Loucy (cell line): Measurements from ENCODE around the gene GLI1.
"Not testable (repeated sequence)": the region's sequence is repeated elsewhere in the genome, so short reads cannot be mapped to it uniquely, and the experiment has no call there.

Experiments used
- H2AFZ ChIP-seq: fragments of 200-600 bp; sonication (generic); 2 replicates; pipeline ENCODE4 v1.6.0; 2016; ENCODE audit warnings: antibody characterized with exemption, mild to moderate bottlenecking, low read length, moderate library complexity
- H3F3A ChIP-seq: fragments of 200-600 bp; 2 replicates; pipeline ENCODE4 v1.6.0; 2016; ENCODE audit warnings: antibody characterized with exemption, low read depth, mild to moderate bottlenecking
- H3K27me3 ChIP-seq: fragments of 200-600 bp; sonication (generic); 2 replicates; pipeline ENCODE4 v1.6.1; 2014; ENCODE audit warnings: low read length, mild to moderate bottlenecking; ENCODE audit not compliant: insufficient read depth, poor library complexity, severe bottlenecking
- H3K36me3 ChIP-seq: fragments of 200-600 bp; sonication (generic); 2 replicates; pipeline ENCODE4 v1.6.1; 2016; ENCODE audit warnings: low read length; ENCODE audit not compliant: insufficient read depth
- H3K4me1 ChIP-seq: fragments of 200-600 bp; sonication (generic); 2 replicates; pipeline ENCODE4 v1.5.1; 2014; ENCODE audit warnings: low read length, mild to moderate bottlenecking; ENCODE audit not compliant: insufficient read depth, poor library complexity, severe bottlenecking
- H3K4me2 ChIP-seq: fragments of 200-600 bp; sonication (generic); 2 replicates; pipeline ENCODE4 v1.6.0; 2014; ENCODE audit warnings: antibody characterized with exemption, low read length, low read depth, mild to moderate bottlenecking; ENCODE audit not compliant: poor library complexity, severe bottlenecking
- H3K4me3 ChIP-seq: fragments of 200-600 bp; sonication (generic); 2 replicates; pipeline ENCODE4 v1.5.1; 2014; ENCODE audit warnings: low read length, mild to moderate bottlenecking, mixed read lengths; ENCODE audit not compliant: poor library complexity, severe bottlenecking
- H3K79me2 ChIP-seq: fragments of 200-600 bp; sonication (generic); 2 replicates; pipeline ENCODE4 v1.6.1; 2014; ENCODE audit warnings: low read length; ENCODE audit not compliant: insufficient read depth
- H3K9ac ChIP-seq: fragments of 200-600 bp; sonication (generic); 2 replicates; pipeline ENCODE4 v1.6.0; 2014; ENCODE audit warnings: mild to moderate bottlenecking, low read depth, low read length, moderate library complexity; ENCODE audit not compliant: poor library complexity, severe bottlenecking
- H3K9me2 ChIP-seq: fragments of 200-600 bp; sonication (generic); replicated peaks from 2 replicates; pipeline ENCODE4 v1.6.1; 2016; ENCODE audit warnings: low read depth, low read length, mixed read lengths
- H3K9me3 ChIP-seq: fragments of 200-600 bp; sonication (generic); 2 replicates; pipeline ENCODE4 v1.6.1; 2014; ENCODE audit warnings: mild to moderate bottlenecking, antibody characterized with exemption, low read length, low read depth; ENCODE audit not compliant: insufficient read depth
- H4K20me1 ChIP-seq: fragments of 200-600 bp; sonication (generic); 2 replicates; pipeline ENCODE4 v1.6.0; 2014; ENCODE audit warnings: antibody characterized with exemption, low read length, mild to moderate bottlenecking; ENCODE audit not compliant: insufficient read depth, poor library complexity, severe bottlenecking
- EZH2phosphoT487 ChIP-seq: fragments of 200-600 bp; IDR thresholded peaks from 2 replicates; pipeline ENCODE4 v1.6.1; 2018; ENCODE audit warnings: antibody characterized with exemption, mild to moderate bottlenecking, moderate library complexity, borderline replicate concordance
- TF ChIP-seq, protein P1 (sequence below): fragments of 200-600 bp; sonication (generic); conservative IDR thresholded peaks from 2 replicates; pipeline ENCODE4 v1.5.1; 2014; ENCODE audit warnings: mild to moderate bottlenecking, antibody characterized with exemption, low read length

Gene GLI1

DNA sequence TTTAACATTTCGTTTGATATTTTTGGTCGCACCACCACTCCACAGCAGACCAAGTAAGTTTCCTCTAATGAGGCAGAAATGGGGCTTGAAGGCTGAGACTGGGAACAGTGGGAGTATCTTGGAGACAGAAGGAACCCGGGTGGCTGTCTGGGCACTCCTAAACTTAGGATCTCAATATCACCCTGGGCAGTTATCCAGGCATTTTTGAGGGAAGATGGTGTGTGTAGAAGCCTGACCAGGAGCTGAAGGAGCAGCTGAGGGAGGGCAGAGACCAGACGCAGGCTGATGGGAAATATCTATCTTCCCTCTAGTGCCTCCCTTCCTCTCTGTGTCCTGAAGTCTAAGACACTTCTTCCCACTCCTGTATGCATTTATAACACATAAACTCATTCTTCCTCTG, 39.0 kb downstream of the GLI1 start:
- H3K9ac ChIP-seq = no peak overlapping the region
- peaks cover 4% of the 10 kb centered on the region for H4K20me1 ChIP-seq
- H3K36me3 ChIP-seq = peaks cover 52% of the 10 kb centered on the region; the same call in 1 of the 2 replicates
- no peak overlapping the region for H2AFZ ChIP-seq
- no peaks in the 10 kb centered on the region for H3K9me2 ChIP-seq
- no peaks in the 10 kb centered on the region for H3K79me2 ChIP-seq
- H3K9me3 ChIP-seq = no peaks in the 10 kb centered on the region
- TF ChIP-seq, protein P1, sequence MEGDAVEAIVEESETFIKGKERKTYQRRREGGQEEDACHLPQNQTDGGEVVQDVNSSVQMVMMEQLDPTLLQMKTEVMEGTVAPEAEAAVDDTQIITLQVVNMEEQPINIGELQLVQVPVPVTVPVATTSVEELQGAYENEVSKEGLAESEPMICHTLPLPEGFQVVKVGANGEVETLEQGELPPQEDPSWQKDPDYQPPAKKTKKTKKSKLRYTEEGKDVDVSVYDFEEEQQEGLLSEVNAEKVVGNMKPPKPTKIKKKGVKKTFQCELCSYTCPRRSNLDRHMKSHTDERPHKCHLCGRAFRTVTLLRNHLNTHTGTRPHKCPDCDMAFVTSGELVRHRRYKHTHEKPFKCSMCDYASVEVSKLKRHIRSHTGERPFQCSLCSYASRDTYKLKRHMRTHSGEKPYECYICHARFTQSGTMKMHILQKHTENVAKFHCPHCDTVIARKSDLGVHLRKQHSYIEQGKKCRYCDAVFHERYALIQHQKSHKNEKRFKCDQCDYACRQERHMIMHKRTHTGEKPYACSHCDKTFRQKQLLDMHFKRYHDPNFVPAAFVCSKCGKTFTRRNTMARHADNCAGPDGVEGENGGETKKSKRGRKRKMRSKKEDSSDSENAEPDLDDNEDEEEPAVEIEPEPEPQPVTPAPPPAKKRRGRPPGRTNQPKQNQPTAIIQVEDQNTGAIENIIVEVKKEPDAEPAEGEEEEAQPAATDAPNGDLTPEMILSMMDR = no peak
- no peak for TF ChIP-seq EZH2phosphoT487
- no peaks in the 10 kb centered on the region for H3K27me3 ChIP-seq
- H3K4me2 ChIP-seq = no peak overlapping the region
- no peaks in the 10 kb centered on the region for H3F3A ChIP-seq
- H3K4me1 ChIP-seq = no peaks in the 10 kb centered on the region
- no peak overlapping the region for H3K4me3 ChIP-seq

DNA sequence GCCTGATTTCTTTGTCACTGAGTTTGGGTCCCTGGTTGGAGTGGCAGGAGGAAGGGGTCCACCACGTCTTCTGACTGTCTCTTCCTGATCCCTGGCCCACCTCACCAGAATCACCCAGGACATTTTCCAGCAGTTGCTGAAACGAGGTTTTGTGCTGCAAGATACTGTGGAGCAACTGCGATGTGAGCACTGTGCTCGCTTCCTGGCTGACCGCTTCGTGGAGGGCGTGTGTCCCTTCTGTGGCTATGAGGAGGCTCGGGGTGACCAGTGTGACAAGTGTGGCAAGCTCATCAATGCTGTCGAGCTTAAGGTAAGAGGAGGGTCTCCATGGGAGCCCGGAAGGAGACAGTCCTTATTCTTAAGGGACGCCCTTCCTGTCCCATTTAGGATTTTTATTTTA, 40.6 kb downstream of the GLI1 start:
- no peaks in the 10 kb centered on the region for H3K4me1 ChIP-seq
- H3K79me2 ChIP-seq = no peaks in the 10 kb centered on the region
- peaks cover 4% of the 10 kb centered on the region for H4K20me1 ChIP-seq
- no peaks in the 10 kb centered on the region for H3F3A ChIP-seq
- H3K4me2 ChIP-seq = no peak overlapping the region
- H2AFZ ChIP-seq = no peak overlapping the region
- H3K27me3 ChIP-seq = no peaks in the 10 kb centered on the region
- no peak for TF ChIP-seq EZH2phosphoT487
- TF ChIP-seq, protein P1 = no peak
- H3K9ac ChIP-seq = no peak overlapping the region
- no peaks in the 10 kb centered on the region for H3K9me3 ChIP-seq
- no peak overlapping the region for H3K4me3 ChIP-seq
- no peaks in the 10 kb centered on the region for H3K9me2 ChIP-seq
- peaks cover 67% of the 10 kb centered on the region; the same call in 1 of the 2 replicates for H3K36me3 ChIP-seq

DNA sequence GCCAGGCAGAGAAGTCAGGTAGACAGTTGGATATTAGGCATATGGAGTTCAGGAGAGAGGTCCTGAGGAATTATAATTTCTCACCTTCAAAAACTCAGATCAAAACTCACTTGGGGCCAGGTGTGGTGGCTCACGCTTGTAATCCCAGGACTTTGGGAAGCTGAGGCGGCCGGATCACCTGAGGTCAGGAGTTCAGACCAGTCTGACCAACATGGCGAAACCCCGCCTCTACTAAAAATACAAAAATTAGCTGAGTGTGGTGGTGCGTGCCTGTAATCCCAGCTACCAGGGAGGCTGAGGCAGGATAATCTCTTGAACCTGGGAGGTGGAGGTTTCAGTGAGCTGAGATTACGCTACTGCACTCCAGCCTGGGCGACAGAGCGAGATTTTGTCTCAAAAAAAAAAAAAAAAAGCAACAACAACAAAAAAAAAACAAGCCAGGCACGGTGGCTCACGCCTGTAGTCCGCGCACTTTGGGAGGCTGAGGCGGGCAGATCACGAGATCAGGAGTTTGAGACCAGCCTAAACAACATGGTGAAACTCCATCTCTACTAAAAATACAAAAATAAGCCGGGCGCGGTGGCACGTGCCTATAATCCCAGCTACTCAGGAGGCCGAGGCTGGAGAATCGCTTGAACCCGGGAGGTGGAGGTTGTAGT, 42.9 kb downstream of the GLI1 start:
- not testable (repeated sequence) for H3K4me3 ChIP-seq, H3K79me2 ChIP-seq, H3K9me3 ChIP-seq, H3K4me1 ChIP-seq, H3K4me2 ChIP-seq, H3K27me3 ChIP-seq, H2AFZ ChIP-seq, H3F3A ChIP-seq, H3K9me2 ChIP-seq, H3K9ac ChIP-seq, H4K20me1 ChIP-seq
- H3K36me3 ChIP-seq = peaks cover 65% of the 10 kb centered on the region; the same call in 1 of the 2 replicates

DNA sequence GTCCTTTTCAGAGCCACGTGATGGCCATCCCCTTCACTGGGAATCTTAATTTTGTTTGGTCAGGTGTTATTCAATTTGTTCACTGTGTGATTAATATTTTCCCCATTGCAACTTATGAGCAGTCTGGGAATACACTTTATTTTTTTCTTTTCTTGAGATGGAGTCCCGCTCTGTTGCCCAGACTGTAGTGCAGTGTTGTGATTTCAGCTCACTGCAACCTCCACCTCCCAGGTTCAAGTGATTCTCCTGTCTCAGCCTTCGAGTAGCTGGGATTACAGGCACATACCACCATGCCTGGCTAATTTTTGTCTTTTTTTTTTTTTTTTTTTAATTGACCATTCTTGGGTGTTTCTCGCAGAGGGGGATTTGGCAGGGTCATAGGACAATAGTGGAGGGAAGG, 47.0 kb downstream of the GLI1 start:
- H3K4me1 ChIP-seq, H3K4me2 ChIP-seq, H3K79me2 ChIP-seq, H3K9me3 ChIP-seq, H3K9ac ChIP-seq, H4K20me1 ChIP-seq, H3K27me3 ChIP-seq, H3F3A ChIP-seq, H3K9me2 ChIP-seq, H2AFZ ChIP-seq, H3K4me3 ChIP-seq: not testable (repeated sequence)
- H3K36me3 ChIP-seq = peaks cover 60% of the 10 kb centered on the region

DNA sequence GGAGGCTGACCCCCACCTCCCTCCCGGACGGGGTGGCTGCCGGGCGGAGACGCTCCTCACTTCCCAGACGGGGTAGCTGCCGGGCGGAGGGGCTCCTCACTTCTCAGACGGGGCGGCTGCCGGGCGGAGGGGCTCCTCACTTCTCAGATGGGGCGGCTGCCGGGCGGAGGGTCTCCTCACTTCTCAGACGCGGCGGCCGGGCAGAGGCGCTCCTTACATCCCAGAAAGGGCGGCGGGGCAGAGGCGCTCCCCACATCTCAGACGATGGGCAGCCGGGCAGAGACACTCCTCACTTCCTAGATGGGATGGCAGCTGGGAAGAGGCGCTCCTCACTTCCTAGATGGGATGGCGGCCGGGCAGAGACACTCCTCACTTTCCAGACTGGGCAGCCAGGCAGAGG, 48.2 kb downstream of the GLI1 start:
- not testable (repeated sequence) for H4K20me1 ChIP-seq, H3F3A ChIP-seq, H3K9me3 ChIP-seq

More for the DNA sequence above, 48.2 kb downstream of the GLI1 start:
- not testable (repeated sequence) for H3K4me1 ChIP-seq, H3K9ac ChIP-seq, H3K79me2 ChIP-seq, H3K4me3 ChIP-seq, H2AFZ ChIP-seq, H3K9me2 ChIP-seq, H3K27me3 ChIP-seq, H3K4me2 ChIP-seq
- H3K36me3 ChIP-seq = peaks cover 71% of the 10 kb centered on the region
